OCI-LY1 (cell line): ENCODE data around the gene KRTDAP.

ENCODE experiments used
- H2AFZ ChIP-seq: fragments of 200-600 bp; sonication (generic), shearing (Covaris generic); 2 replicates; pipeline ENCODE4 v1.6.0; 2014; ENCODE audit warnings: antibody characterized with exemption, mild to moderate bottlenecking, low read length
- H3F3A ChIP-seq: fragments of 200-600 bp; sonication (generic), shearing (Covaris generic); 2 replicates; pipeline ENCODE4 v1.6.0; 2014; ENCODE audit warnings: mild to moderate bottlenecking, antibody characterized with exemption, low read length, moderate library complexity; ENCODE audit not compliant: insufficient read depth
- H3K27ac ChIP-seq: fragments of 200-600 bp; sonication (generic); 2 replicates; pipeline ENCODE4 v1.5.1; 2014; ENCODE audit warnings: low read length, mixed run types, mild to moderate bottlenecking, low read depth; ENCODE audit not compliant: poor library complexity, severe bottlenecking
- H3K27me3 ChIP-seq: fragments of 200-600 bp; sonication (generic); 2 replicates; pipeline ENCODE4 v1.6.0; 2014; ENCODE audit warnings: antibody characterized with exemption, mild to moderate bottlenecking, low read length, moderate library complexity; ENCODE audit not compliant: insufficient read depth
- H3K36me3 ChIP-seq: fragments of 200-600 bp; sonication (generic); 2 replicates; pipeline ENCODE4 v1.6.1; 2014; ENCODE audit warnings: mild to moderate bottlenecking, antibody characterized with exemption, low read length, moderate library complexity, mixed read lengths; ENCODE audit not compliant: insufficient read depth
- H3K4me1 ChIP-seq: fragments of 200-600 bp; sonication (generic); 2 replicates; pipeline ENCODE4 v1.5.1; 2014; ENCODE audit warnings: mild to moderate bottlenecking, low read length, moderate library complexity; ENCODE audit not compliant: insufficient read depth, severe bottlenecking
- H3K4me2 ChIP-seq: fragments of 200-600 bp; sonication (generic), shearing (Covaris generic); 2 replicates; pipeline ENCODE4 v1.6.1; 2014; ENCODE audit warnings: low read length
- H3K4me3 ChIP-seq: fragments of 200-600 bp; sonication (generic); 2 replicates; pipeline ENCODE4 v1.5.1; 2014; ENCODE audit warnings: low read length, low read depth, mild to moderate bottlenecking, mixed read lengths; ENCODE audit not compliant: poor library complexity, severe bottlenecking
- H3K79me2 ChIP-seq: fragments of 200-600 bp; shearing (Covaris generic); 2 replicates; pipeline ENCODE4 v1.6.1; 2016; ENCODE audit warnings: mixed run types, low read length, mixed read lengths; ENCODE audit not compliant: insufficient read depth
- H3K9ac ChIP-seq: fragments of 200-600 bp; sonication (generic), shearing (Covaris generic); 2 replicates; pipeline ENCODE4 v1.6.1; 2014; ENCODE audit warnings: mild to moderate bottlenecking, low read length, mixed read lengths
- H3K9me2 ChIP-seq: fragments of 200-600 bp; sonication (generic), shearing (Covaris generic); 2 replicates; pipeline ENCODE4 v1.6.1; 2014; ENCODE audit warnings: low read depth, mild to moderate bottlenecking, low read length, mixed read lengths
- H3K9me3 ChIP-seq: fragments of 200-600 bp; shearing (Covaris generic); 2 replicates; pipeline ENCODE4 v1.6.1; 2014; ENCODE audit warnings: low read length, mixed read lengths
- H4K20me1 ChIP-seq: fragments of 200-600 bp; sonication (generic), shearing (Covaris generic); 2 replicates; pipeline ENCODE4 v1.6.0; 2016; ENCODE audit warnings: mild to moderate bottlenecking, low read length; ENCODE audit not compliant: insufficient read depth
- CTCF ChIP-seq: fragments of 200-600 bp; sonication (generic), shearing (Covaris generic); IDR thresholded peaks from 2 replicates; pipeline ENCODE4 v1.5.1; 2017; ENCODE audit warnings: mild to moderate bottlenecking, antibody characterized with exemption, low read length, moderate library complexity, mixed read lengths
- EZH2 ChIP-seq: fragments of 200-600 bp; sonication (generic), shearing (Covaris generic); IDR thresholded peaks from 2 replicates; pipeline ENCODE4 v1.8.0; 2017; ENCODE audit warnings: borderline replicate concordance, mixed run types, mild to moderate bottlenecking, antibody characterized with exemption, low read length, moderate library complexity, mixed read lengths

The KRTDAP gene

DNA sequence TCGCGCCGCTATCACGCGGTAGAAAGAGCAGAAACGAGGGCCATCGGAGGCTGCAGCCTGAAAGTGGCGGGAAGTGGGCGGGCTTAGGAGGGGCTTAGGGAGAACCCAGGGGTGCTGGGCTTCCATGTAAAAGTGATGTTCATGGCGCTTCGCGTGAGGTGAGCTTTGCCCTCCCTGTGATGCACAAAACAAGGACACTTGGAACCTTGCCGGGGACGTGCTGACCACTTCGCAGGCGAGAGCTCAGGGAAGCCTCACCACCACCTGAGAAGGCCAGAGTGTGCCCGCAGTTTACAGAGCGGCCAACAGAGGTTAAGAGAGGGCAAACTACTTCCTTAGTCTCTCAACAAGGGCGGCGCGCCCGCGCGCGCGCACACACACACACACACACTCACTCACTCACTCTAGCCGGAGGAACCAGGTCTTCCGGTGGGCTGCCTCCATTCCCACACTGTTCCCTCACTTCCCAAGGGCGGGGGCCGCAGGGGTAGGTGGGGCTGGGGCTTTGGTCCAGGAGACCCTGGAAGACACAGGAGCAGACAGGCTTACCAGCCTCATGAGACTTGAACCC is 43.6 kb upstream of the KRTDAP start:
- no peaks in the 10 kb centered on the region for H3K27me3 ChIP-seq
- no peak overlapping the region for H3K27ac ChIP-seq
- H3K36me3 ChIP-seq: no peaks in the 10 kb centered on the region
- no peaks in the 10 kb centered on the region for H3K9me2 ChIP-seq
- H3K9ac ChIP-seq: no peak overlapping the region
- no peaks in the 10 kb centered on the region for H3K9me3 ChIP-seq
- no peak overlapping the region for H3K4me3 ChIP-seq
- no peaks in the 10 kb centered on the region for H3K4me1 ChIP-seq
- H3K4me2 ChIP-seq: no peak overlapping the region
- no peaks in the 10 kb centered on the region for H4K20me1 ChIP-seq
- H3K79me2 ChIP-seq: no peaks in the 10 kb centered on the region
- no peaks in the 10 kb centered on the region for H3F3A ChIP-seq
- TF ChIP-seq EZH2 (no peak), CTCF (no peak)
- no peak overlapping the region for H2AFZ ChIP-seq

GRCh38 chr19:35533201-35533821 is 43.0 kb upstream of the KRTDAP start, which contains the start of gene GAPDHS:
TSS of gene GAPDHS (plus strand) at chr19:35533456. CDS start at chr19:35533528, 72 bp downstream.
- Histone ChIP-seq H3K9me2 (no peaks in the 10 kb centered on the region), H3K36me3 (no peaks in the 10 kb centered on the region), H3K9me3 (no peaks in the 10 kb centered on the region), H3K9ac (no peak within 1 kb of the TSS), H3F3A (no peaks in the 10 kb centered on the region), H3K4me2 (no peak within 1 kb of the TSS), H3K79me2 (no peaks in the 10 kb centered on the region), H3K4me3 (no peak within 1 kb of the TSS), H4K20me1 (no peaks in the 10 kb centered on the region), H3K27ac (no peak within 1 kb of the TSS), H2AFZ (no peak within 1 kb of the TSS), H3K27me3 (no peaks in the 10 kb centered on the region), H3K4me1 (no peaks in the 10 kb centered on the region)
- TF ChIP-seq CTCF (no peak), EZH2 (no peak)

- Histone ChIP-seq H3K4me3 (no peak overlapping the region), H3K79me2 (no peaks in the 10 kb centered on the region), H3K9me3 (no peaks in the 10 kb centered on the region), H3K9me2 (no peaks in the 10 kb centered on the region), H3F3A (no peaks in the 10 kb centered on the region), H2AFZ (no peak overlapping the region), H3K4me1 (no peaks in the 10 kb centered on the region), H3K36me3 (no peaks in the 10 kb centered on the region), H3K9ac (no peak overlapping the region), H4K20me1 (no peaks in the 10 kb centered on the region), H3K4me2 (no peak overlapping the region), H3K27me3 (0 out of 2 replicates have a peak, but pooled peaks cover 4% of the 10 kb centered on the region), H3K27ac (no peak overlapping the region)
- TF ChIP-seq CTCF: no peak
- TF ChIP-seq EZH2: no peak
Observed at GRCh38 chr19:35531291-35531690, 41.0 kb upstream of the KRTDAP start.
